ENCODE measurements around the gene ARFRP1.
A peak's percentile ranks its signal among the peaks of the same experiment; 100 is the strongest.

Gene ARFRP1

GRCh38 chr20:63711085-63711645 lies 3.4 kb upstream of the ARFRP1 start:
- H3K79me2 ChIP-seq (ENCODE audit: control insufficient read depth, insufficient read depth, low read length), result peaks cover 27% of the 10 kb centered on the region
- H3K23ac ChIP-seq (ENCODE audit: low read length), result no peak overlapping the region
- no peak overlapping the region for H3K27ac ChIP-seq (ENCODE audit: low read depth, low read length)
- no peak overlapping the region for H2BK5ac ChIP-seq (ENCODE audit: low read length)
- H3K4me1 ChIP-seq (ENCODE audit: control insufficient read depth, low read depth, low read length), result no peaks in the 10 kb centered on the region
- no peak overlapping the region for H3K4me2 ChIP-seq (ENCODE audit: low read length)
- H4K8ac ChIP-seq (ENCODE audit: low read depth, low read length), result no peak overlapping the region
- peaks cover 18% of the 10 kb centered on the region for H3K79me1 ChIP-seq (ENCODE audit: low read length)
- no CpG with 5 or more reads among the region's 12 CpGs for WGBS (ENCODE audit: extremely low coverage, insufficient coverage, low lambda C conversion rate)
- H3K56ac ChIP-seq (ENCODE audit: low read length), result no peak overlapping the region
- H3K4me3 ChIP-seq (ENCODE audit: low read length), result no peak overlapping the region
- H3K36me3 ChIP-seq (ENCODE audit: control insufficient read depth, insufficient read depth, low read length), result peaks cover 3% of the 10 kb centered on the region
- H3K18ac ChIP-seq (ENCODE audit: low read length), result no peak overlapping the region
- H3K9ac ChIP-seq (ENCODE audit: low read length), result no peak overlapping the region
- no peak overlapping the region for H4K5ac ChIP-seq (ENCODE audit: low read length)
- H3K4ac ChIP-seq (ENCODE audit: low read depth, low read length), result no peak overlapping the region
- H2BK120ac ChIP-seq (ENCODE audit: low read depth, low read length), result no peak overlapping the region
- H3K27me3 ChIP-seq (ENCODE audit: insufficient read depth, low read length, poor library complexity), result no peaks in the 10 kb centered on the region
- H2AK5ac ChIP-seq (ENCODE audit: low read length), result no peak overlapping the region
- DNase-seq, result no peak
- H2BK15ac ChIP-seq (replicated peaks; ENCODE audit: low read depth), result no peak overlapping the region

- H4K8ac ChIP-seq (ENCODE audit: low read depth, low read length), result no peak overlapping the region
- WGBS (ENCODE audit: extremely low coverage, insufficient coverage, low lambda C conversion rate), result no CpG with 5 or more reads among the region's 17 CpGs
- no peak overlapping the region for H3K56ac ChIP-seq (ENCODE audit: low read length)
- no peak overlapping the region for H3K23ac ChIP-seq (ENCODE audit: low read length)
- H3K9ac ChIP-seq (ENCODE audit: low read length), result no peak overlapping the region
- no peak overlapping the region for H2AK5ac ChIP-seq (ENCODE audit: low read length)
- H3K27me3 ChIP-seq (ENCODE audit: insufficient read depth, low read length, poor library complexity), result no peaks in the 10 kb centered on the region
- no peak for DNase-seq
- H2BK5ac ChIP-seq (ENCODE audit: low read length), result no peak overlapping the region
- peaks cover 18% of the 10 kb centered on the region for H3K79me1 ChIP-seq (ENCODE audit: low read length)
- H3K4me2 ChIP-seq (ENCODE audit: low read length), result no peak overlapping the region
- no peak overlapping the region for H3K18ac ChIP-seq (ENCODE audit: low read length)
- no peak overlapping the region for H3K4me3 ChIP-seq (ENCODE audit: low read length)
- no peak overlapping the region for H2BK120ac ChIP-seq (ENCODE audit: low read depth, low read length)
- no peak overlapping the region for H3K27ac ChIP-seq (ENCODE audit: low read depth, low read length)
- H3K4me1 ChIP-seq (ENCODE audit: control insufficient read depth, low read depth, low read length), result no peaks in the 10 kb centered on the region
- H4K5ac ChIP-seq (ENCODE audit: low read length), result no peak overlapping the region
- H2BK15ac ChIP-seq (replicated peaks; ENCODE audit: low read depth), result no peak overlapping the region
- peaks cover 6% of the 10 kb centered on the region for H3K36me3 ChIP-seq (ENCODE audit: control insufficient read depth, insufficient read depth, low read length)
- peaks cover 28% of the 10 kb centered on the region for H3K79me2 ChIP-seq (ENCODE audit: control insufficient read depth, insufficient read depth, low read length)
- H3K4ac ChIP-seq (ENCODE audit: low read depth, low read length), result no peak overlapping the region
These were observed 1.4 kb upstream of the ARFRP1 start for GRCh38 chr20:63709149-63709527.

- no peak overlapping the region for H3K4ac ChIP-seq (ENCODE audit: low read depth, low read length)
- DNase-seq, result no peak
- no CpG with 5 or more reads among the region's 67 CpGs for whole genome bisulfite sequencing (ENCODE audit: extremely low coverage, insufficient coverage, low lambda C conversion rate)
- H3K79me2 ChIP-seq (ENCODE audit: control insufficient read depth, insufficient read depth, low read length), result peaks cover 28% of the 10 kb centered on the region
- H3K36me3 ChIP-seq (ENCODE audit: control insufficient read depth, insufficient read depth, low read length), result peaks cover 6% of the 10 kb centered on the region
- H3K79me1 ChIP-seq (ENCODE audit: low read length), result peaks cover 18% of the 10 kb centered on the region
- H4K5ac ChIP-seq (ENCODE audit: low read length), result no peak overlapping the region
- H3K23ac ChIP-seq (ENCODE audit: low read length), result no peak overlapping the region
- peak overlapping the region; percentile 83 for H3K56ac ChIP-seq (ENCODE audit: low read length)
- H3K4me2 ChIP-seq (ENCODE audit: low read length), result peak overlapping the region; percentile 73
- no peak overlapping the region for H2AK5ac ChIP-seq (ENCODE audit: low read length)
- H3K27ac ChIP-seq (ENCODE audit: low read depth, low read length), result no peak overlapping the region
- no peak overlapping the region for H2BK5ac ChIP-seq (ENCODE audit: low read length)
- H3K18ac ChIP-seq (ENCODE audit: low read length), result peak overlapping the region; percentile 63
- no peaks in the 10 kb centered on the region for H3K4me1 ChIP-seq (ENCODE audit: control insufficient read depth, low read depth, low read length)
- H3K27me3 ChIP-seq (ENCODE audit: insufficient read depth, low read length, poor library complexity), result no peaks in the 10 kb centered on the region
- no peak overlapping the region for H2BK120ac ChIP-seq (ENCODE audit: low read depth, low read length)
- no peak overlapping the region for H2BK15ac ChIP-seq (replicated peaks; ENCODE audit: low read depth)
- H3K9ac ChIP-seq (ENCODE audit: low read length), result peak overlapping the region; percentile 88
- peak overlapping the region; percentile 60 for H3K4me3 ChIP-seq (ENCODE audit: low read length)
- H4K8ac ChIP-seq (ENCODE audit: low read depth, low read length), result no peak overlapping the region
These were observed 749 bp upstream of the ARFRP1 start for GRCh38 chr20:63708301-63709148.

GRCh38 chr20:63706852-63707557 lies 771 bp downstream of the ARFRP1 start:
- no peaks in the 10 kb centered on the region for H3K4me1 ChIP-seq (ENCODE audit: control insufficient read depth, low read depth, low read length)
- H3K79me1 ChIP-seq (ENCODE audit: low read length), result peaks cover 18% of the 10 kb centered on the region
- peak overlapping the region; percentile 95 for H3K4me2 ChIP-seq (ENCODE audit: low read length)
- peak; percentile 37 for DNase-seq
- peak overlapping the region; percentile 93 for H4K8ac ChIP-seq (ENCODE audit: low read depth, low read length)
- WGBS (ENCODE audit: extremely low coverage, insufficient coverage, low lambda C conversion rate), result no CpG with 5 or more reads among the region's 56 CpGs
- no peak overlapping the region for H2BK5ac ChIP-seq (ENCODE audit: low read length)
- H2BK120ac ChIP-seq (ENCODE audit: low read depth, low read length), result no peak overlapping the region
- H3K27ac ChIP-seq (ENCODE audit: low read depth, low read length), result no peak overlapping the region
- peak overlapping the region; percentile 24 for H3K18ac ChIP-seq (ENCODE audit: low read length)
- peaks cover 28% of the 10 kb centered on the region for H3K79me2 ChIP-seq (ENCODE audit: control insufficient read depth, insufficient read depth, low read length)
- H3K23ac ChIP-seq (ENCODE audit: low read length), result peak overlapping the region; percentile 89
- H3K56ac ChIP-seq (ENCODE audit: low read length), result peak overlapping the region; percentile 96
- no peak overlapping the region for H2BK15ac ChIP-seq (replicated peaks; ENCODE audit: low read depth)
- H3K36me3 ChIP-seq (ENCODE audit: control insufficient read depth, insufficient read depth, low read length), result peaks cover 6% of the 10 kb centered on the region
- H2AK5ac ChIP-seq (ENCODE audit: low read length), result no peak overlapping the region
- no peak overlapping the region for H4K5ac ChIP-seq (ENCODE audit: low read length)
- peak overlapping the region; percentile 80 for H3K4me3 ChIP-seq (ENCODE audit: low read length)
- H3K9ac ChIP-seq (ENCODE audit: low read length), result peak overlapping the region; percentile 82
- no peak overlapping the region for H3K4ac ChIP-seq (ENCODE audit: low read depth, low read length)
- H3K27me3 ChIP-seq (ENCODE audit: insufficient read depth, low read length, poor library complexity), result no peaks in the 10 kb centered on the region

GRCh38 chr20:63706027-63706695 lies 1.6 kb downstream of the ARFRP1 start:
- H2BK5ac ChIP-seq (ENCODE audit: low read length), result no peak overlapping the region
- H3K23ac ChIP-seq (ENCODE audit: low read length), result no peak overlapping the region
- H4K5ac ChIP-seq (ENCODE audit: low read length), result no peak overlapping the region
- no peak overlapping the region for H4K8ac ChIP-seq (ENCODE audit: low read depth, low read length)
- no peak for DNase-seq
- no peak overlapping the region for H3K4me2 ChIP-seq (ENCODE audit: low read length)
- H3K79me1 ChIP-seq (ENCODE audit: low read length), result peaks cover 16% of the 10 kb centered on the region
- WGBS (ENCODE audit: extremely low coverage, insufficient coverage, low lambda C conversion rate), result no CpG with 5 or more reads among the region's 12 CpGs
- H3K4ac ChIP-seq (ENCODE audit: low read depth, low read length), result no peak overlapping the region
- no peaks in the 10 kb centered on the region for H3K4me1 ChIP-seq (ENCODE audit: control insufficient read depth, low read depth, low read length)
- no peak overlapping the region for H3K18ac ChIP-seq (ENCODE audit: low read length)
- no peak overlapping the region for H3K27ac ChIP-seq (ENCODE audit: low read depth, low read length)
- peaks cover 26% of the 10 kb centered on the region for H3K79me2 ChIP-seq (ENCODE audit: control insufficient read depth, insufficient read depth, low read length)
- H2BK15ac ChIP-seq (replicated peaks; ENCODE audit: low read depth), result no peak overlapping the region
- H3K36me3 ChIP-seq (ENCODE audit: control insufficient read depth, insufficient read depth, low read length), result peaks cover 5% of the 10 kb centered on the region
- H3K56ac ChIP-seq (ENCODE audit: low read length), result no peak overlapping the region
- H3K27me3 ChIP-seq (ENCODE audit: insufficient read depth, low read length, poor library complexity), result no peaks in the 10 kb centered on the region
- H3K9ac ChIP-seq (ENCODE audit: low read length), result no peak overlapping the region
- no peak overlapping the region for H2AK5ac ChIP-seq (ENCODE audit: low read length)
- no peak overlapping the region for H3K4me3 ChIP-seq (ENCODE audit: low read length)
- H2BK120ac ChIP-seq (ENCODE audit: low read depth, low read length), result no peak overlapping the region
